Measurements from ENCODE around the gene KAZN. TPM values are rescaled to one million over a fixed set of nuclear protein-coding genes. Genes with fewer than 3 reads are reported as not detected.

Gene KAZN
- total RNA-seq, 1 donor from 2014 or later = 9.4 TPM

- TF ChIP-seq EZH2 (IDR thresholded peaks at IDR 0.05; ENCODE audit: insufficient read depth, low read length) = no peak
- no peak for TF ChIP-seq CTCF (IDR thresholded peaks at IDR 0.05; ENCODE audit: insufficient read depth, low read depth, low read length)
- no peak overlapping the region for H3K27ac ChIP-seq (ENCODE audit: low read depth, low read length)
- peaks cover 3% of the 10 kb centered on the region for H3K4me1 Mint-ChIP-seq (ENCODE audit: low read depth, unreplicated experiment)
- H3K9ac ChIP-seq (ENCODE audit: low read length) = no peak overlapping the region
- no peaks in the 10 kb centered on the region for H3K9me3 ChIP-seq (ENCODE audit: insufficient read depth, low read depth, low read length)
- H3K9me3 Mint-ChIP-seq (ENCODE audit: unreplicated experiment) = peaks cover 6% of the 10 kb centered on the region
- H3K36me3 Mint-ChIP-seq (ENCODE audit: low read depth, unreplicated experiment) = peaks cover under 1% of the 10 kb centered on the region
- no peaks in the 10 kb centered on the region for H3K36me3 ChIP-seq (ENCODE audit: insufficient read depth, low read length)
- H3K27me3 ChIP-seq (ENCODE audit: insufficient read depth, low read length) = peaks cover 2% of the 10 kb centered on the region
- peaks cover 16% of the 10 kb centered on the region for H3K27me3 Mint-ChIP-seq (ENCODE audit: low read depth, unreplicated experiment)
- no peaks in the 10 kb centered on the region for H3K4me1 ChIP-seq (ENCODE audit: insufficient read depth, low read length)
- H3K4me3 ChIP-seq (ENCODE audit: insufficient read depth, low read depth, low read length) = no peak overlapping the region
- FAIRE-seq (no peak), DNase-seq (ENCODE audit: low read depth) (no peak)
- no peaks in the 10 kb centered on the region for H3K79me2 ChIP-seq (ENCODE audit: insufficient read depth, low read length)
- H3K4me3 Mint-ChIP-seq (ENCODE audit: unreplicated experiment) = no peak overlapping the region
- H3K27ac Mint-ChIP-seq (ENCODE audit: unreplicated experiment) = no peak overlapping the region
- no peaks in the 10 kb centered on the region for H4K20me1 ChIP-seq (ENCODE audit: insufficient read depth, low read length)
- no peak overlapping the region for H2AFZ ChIP-seq (ENCODE audit: low read depth, low read length)
- no peak overlapping the region for H3K4me2 ChIP-seq (ENCODE audit: low read length)
These were observed 278.7 kb downstream of the KAZN start for GRCh38 chr1:14877224-14877623.

GRCh38 chr1:14878124-14878523 is 279.6 kb downstream of the KAZN start:
- H3K27ac ChIP-seq (ENCODE audit: low read depth, low read length) = no peak overlapping the region
- H3K4me1 Mint-ChIP-seq (ENCODE audit: low read depth, unreplicated experiment) = peaks cover 3% of the 10 kb centered on the region
- H3K27me3 Mint-ChIP-seq (ENCODE audit: low read depth, unreplicated experiment) = peaks cover 18% of the 10 kb centered on the region
- H3K9me3 Mint-ChIP-seq (ENCODE audit: unreplicated experiment) = peaks cover 6% of the 10 kb centered on the region
- H3K4me1 ChIP-seq (ENCODE audit: insufficient read depth, low read length) = no peaks in the 10 kb centered on the region
- H3K4me2 ChIP-seq (ENCODE audit: low read length) = no peak overlapping the region
- TF ChIP-seq EZH2 (IDR thresholded peaks at IDR 0.05; ENCODE audit: insufficient read depth, low read length) (no peak), CTCF (IDR thresholded peaks at IDR 0.05; ENCODE audit: insufficient read depth, low read depth, low read length) (no peak)
- FAIRE-seq (no peak), DNase-seq (ENCODE audit: low read depth) (no peak)
- no peak overlapping the region for H3K4me3 ChIP-seq (ENCODE audit: insufficient read depth, low read depth, low read length)
- no peaks in the 10 kb centered on the region for H4K20me1 ChIP-seq (ENCODE audit: insufficient read depth, low read length)
- H3K9ac ChIP-seq (ENCODE audit: low read length) = no peak overlapping the region
- no peak overlapping the region for H3K4me3 Mint-ChIP-seq (ENCODE audit: unreplicated experiment)
- H3K9me3 ChIP-seq (ENCODE audit: insufficient read depth, low read depth, low read length) = no peaks in the 10 kb centered on the region
- H3K27me3 ChIP-seq (ENCODE audit: insufficient read depth, low read length) = peaks cover 2% of the 10 kb centered on the region
- no peaks in the 10 kb centered on the region for H3K79me2 ChIP-seq (ENCODE audit: insufficient read depth, low read length)
- peaks cover 2% of the 10 kb centered on the region for H3K36me3 Mint-ChIP-seq (ENCODE audit: low read depth, unreplicated experiment)
- no peak overlapping the region for H2AFZ ChIP-seq (ENCODE audit: low read depth, low read length)
- no peak overlapping the region for H3K27ac Mint-ChIP-seq (ENCODE audit: unreplicated experiment)
- no peaks in the 10 kb centered on the region for H3K36me3 ChIP-seq (ENCODE audit: insufficient read depth, low read length)

GRCh38 chr1:14878951-14879350 is 280.5 kb downstream of the KAZN start:
- Histone ChIP-seq H3K4me1 (ENCODE audit: insufficient read depth, low read length) (no peaks in the 10 kb centered on the region), H3K4me3 (ENCODE audit: insufficient read depth, low read depth, low read length) (no peak overlapping the region), H3K27me3 (ENCODE audit: insufficient read depth, low read length) (no peaks in the 10 kb centered on the region), H3K9ac (ENCODE audit: low read length) (no peak overlapping the region), H2AFZ (ENCODE audit: low read depth, low read length) (no peak overlapping the region), H3K27ac (ENCODE audit: low read depth, low read length) (no peak overlapping the region), H3K79me2 (ENCODE audit: insufficient read depth, low read length) (no peaks in the 10 kb centered on the region), H3K36me3 (ENCODE audit: insufficient read depth, low read length) (no peaks in the 10 kb centered on the region), H4K20me1 (ENCODE audit: insufficient read depth, low read length) (no peaks in the 10 kb centered on the region), H3K9me3 (ENCODE audit: insufficient read depth, low read depth, low read length) (no peaks in the 10 kb centered on the region), H3K4me2 (ENCODE audit: low read length) (no peak overlapping the region)
- Mint-ChIP-seq H3K27ac (ENCODE audit: unreplicated experiment) (no peak overlapping the region), H3K9me3 (ENCODE audit: unreplicated experiment) (peaks cover 6% of the 10 kb centered on the region), H3K36me3 (ENCODE audit: low read depth, unreplicated experiment) (peaks cover 2% of the 10 kb centered on the region), H3K4me1 (ENCODE audit: low read depth, unreplicated experiment) (peaks cover 3% of the 10 kb centered on the region), H3K27me3 (ENCODE audit: low read depth, unreplicated experiment) (peaks cover 18% of the 10 kb centered on the region), H3K4me3 (ENCODE audit: unreplicated experiment) (no peak overlapping the region)
- DNase-seq (ENCODE audit: low read depth) (no peak), FAIRE-seq (no peak)
- TF ChIP-seq CTCF (IDR thresholded peaks at IDR 0.05; ENCODE audit: insufficient read depth, low read depth, low read length) (no peak), EZH2 (IDR thresholded peaks at IDR 0.05; ENCODE audit: insufficient read depth, low read length) (no peak)
